ENCODE data around the gene ELOVL4. TPM values are rescaled to one million over a fixed set of nuclear protein-coding genes. Genes with fewer than 3 reads are reported as not detected.

Gene ELOVL4
- total and polyA plus RNA-seq, 4 experiments from 2014 or later, result 2.7 to 7.4 (median 4.3) TPM

DNA sequence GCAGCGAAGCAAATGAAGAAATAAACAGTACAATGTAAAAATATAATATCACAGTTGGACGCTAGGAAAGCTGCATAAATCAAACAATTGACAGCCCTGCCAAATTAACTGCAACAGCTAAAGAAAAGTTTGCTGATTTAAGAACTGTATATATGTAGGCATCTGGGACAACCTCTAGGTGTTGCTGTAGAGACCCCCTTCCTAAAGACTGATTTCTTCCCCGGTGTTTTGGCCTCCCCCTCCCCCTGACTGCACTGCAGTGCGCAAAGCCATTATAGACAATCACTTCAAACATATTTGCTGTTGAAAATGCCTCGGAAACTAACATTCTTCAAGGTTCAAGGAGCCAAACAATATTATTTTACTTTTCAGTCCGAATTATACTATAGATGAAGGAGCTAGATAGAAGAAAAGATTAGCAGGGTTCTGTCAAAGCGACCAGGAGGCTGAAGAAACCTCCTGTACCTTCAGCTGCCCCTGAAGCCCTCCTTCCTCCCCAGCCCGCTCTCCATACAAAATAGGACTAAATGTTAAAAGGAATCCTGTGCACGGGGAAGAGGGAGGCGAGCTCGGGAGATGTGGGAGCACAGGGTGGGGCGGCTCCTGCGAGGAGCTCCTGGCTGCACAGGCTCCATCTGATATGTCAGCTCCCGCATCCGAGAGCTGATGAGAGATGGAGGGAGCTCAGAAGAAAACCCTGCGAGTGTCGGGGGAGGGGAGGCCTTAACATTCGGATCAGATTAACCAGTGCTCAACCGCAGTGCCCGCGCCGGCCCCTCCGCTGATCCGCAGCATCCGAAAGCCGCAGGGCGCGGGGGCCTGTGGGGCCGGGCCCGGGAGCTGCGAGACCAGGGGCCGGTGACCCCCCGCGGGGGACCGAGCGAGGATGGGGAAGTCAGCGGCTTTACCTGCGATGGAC lies 822 bp downstream of the ELOVL4 start:
- POLR2A ChIA-PET (ENCODE audit: partially characterized antibody), result interaction anchor here (0.9 to 1.8 kb wide), 5 partner anchors 18 to 160 kb away, joined by 3 to 10 read pairs (median 6); partner anchors contain the start of gene BCKDHB
- Histone ChIP-seq H3K9me3 (ENCODE audit: control insufficient read depth in 1 of 2, low read length in 2 of 2) (no peaks in the 10 kb centered on the region), H3K27me3 (ENCODE audit: insufficient read depth, low read length) (peaks cover 12% of the 10 kb centered on the region), H3K4me1 (ENCODE audit: insufficient read depth, low read length) (peaks cover 36% of the 10 kb centered on the region), H3K4me3 (ENCODE audit: low read length in 2 of 2) (peak overlapping the region; percentile 27 to 57), H3K36me3 (ENCODE audit: insufficient read depth, low read length) (no peaks in the 10 kb centered on the region), H3K27ac (ENCODE audit: low read depth, low read length) (peak overlapping the region; percentile 35)
- Mint-ChIP-seq H3K36me3 (peaks cover 0 to 1% of the 10 kb centered on the region in 2 donors), H3K27me3 (peaks cover 18 to 25% of the 10 kb centered on the region in 2 donors), H3K9me3 (no peaks in the 10 kb centered on the region), H3K27ac (peak overlapping the region; percentile 11 to 93 (median 79)), H3K4me1 (peaks cover 19 to 43% (median 25%) of the 10 kb centered on the region in 4 donors), H3K4me3 (peak overlapping the region; percentile 85 to 95 (median 90))
- CTCF ChIA-PET (ENCODE audit: partially characterized antibody), result interaction anchor here (0.7 to 2.9 kb wide), 14 partner anchors 8 to 152 kb away, joined by 3 to 18 read pairs (median 4); partner anchors contain the start of gene TTK
- peak; percentile 26 to 47 (median 37) for DNase-seq
- intact Hi-C loops (cut with micrococcal nuclease), result loop anchor here (1.0 to 10.0 kb wide), 3 partner anchors 78 to 1807 kb away; partner anchors contain the start of gene HMGN3

- Histone ChIP-seq H3K4me3 (ENCODE audit: low read length in 2 of 2) (no peak overlapping the region), H3K36me3 (ENCODE audit: insufficient read depth, low read length) (no peaks in the 10 kb centered on the region), H3K27me3 (ENCODE audit: insufficient read depth, low read length) (peaks cover 12% of the 10 kb centered on the region), H3K27ac (ENCODE audit: low read depth, low read length) (no peak overlapping the region), H3K9me3 (ENCODE audit: control insufficient read depth in 1 of 2, low read length in 2 of 2) (no peaks in the 10 kb centered on the region), H3K4me1 (ENCODE audit: insufficient read depth, low read length) (peaks cover 21% of the 10 kb centered on the region)
- peak overlapping the region in 1 of 7 donors; percentile 10 for H3K27ac Mint-ChIP-seq
- H3K4me1 Mint-ChIP-seq, result peaks cover 14 to 33% (median 21%) of the 10 kb centered on the region in 4 donors
- H3K9me3 Mint-ChIP-seq, result no peaks in the 10 kb centered on the region
- DNase-seq, result no peak
- ChIA-PET CTCF (ENCODE audit: partially characterized antibody) (interaction anchor here (1.2 to 1.5 kb wide), 2 partner anchors 22 to 41 kb away, joined by 3 to 4 read pairs; no protein-coding TSS in a partner anchor), POLR2A (ENCODE audit: partially characterized antibody) (interaction anchor here (0.7 to 1.0 kb wide), 2 partner anchors 61 to 157 kb away, joined by 3 read pairs; no protein-coding TSS in a partner anchor)
- H3K36me3 Mint-ChIP-seq, result peaks cover 0 to 1% of the 10 kb centered on the region in 2 donors
- H3K4me3 Mint-ChIP-seq, result peak overlapping the region in 2 of 8 donors; percentile 21 to 42
- peaks cover 19 to 25% of the 10 kb centered on the region in 2 donors for H3K27me3 Mint-ChIP-seq
- intact Hi-C loops (cut with micrococcal nuclease), result loop anchor here (10.0 kb wide), 1 partner anchor 708 kb away; the partner anchor contains the start of gene HMGN3
These were observed 4.2 kb downstream of the ELOVL4 start for GRCh38 chr6:79943133-79943532.

- H3K27ac Mint-ChIP-seq, result no peak overlapping the region
- no peak for DNase-seq
- H3K27me3 Mint-ChIP-seq, result peaks cover 19% of the 10 kb centered on the region in 2 donors
- no peaks in the 10 kb centered on the region for H3K9me3 Mint-ChIP-seq
- peaks cover 0 to 1% of the 10 kb centered on the region in 2 donors for H3K36me3 Mint-ChIP-seq
- H3K4me3 Mint-ChIP-seq, result peak overlapping the region in 3 of 8 donors; percentile 1 to 35 (median 23)
- H3K4me1 Mint-ChIP-seq, result peaks cover 8 to 24% (median 17%) of the 10 kb centered on the region in 4 donors
- peaks cover 14% of the 10 kb centered on the region for H3K4me1 ChIP-seq (ENCODE audit: insufficient read depth, low read length)
- H3K27ac ChIP-seq (ENCODE audit: low read depth, low read length), result no peak overlapping the region
- no peaks in the 10 kb centered on the region for H3K9me3 ChIP-seq (ENCODE audit: control insufficient read depth in 1 of 2, low read length in 2 of 2)
- intact Hi-C loops (cut with micrococcal nuclease), result loop anchor here (10.0 kb wide), 1 partner anchor 707 kb away; the partner anchor contains the start of gene HMGN3
- ChIA-PET CTCF (ENCODE audit: partially characterized antibody) (no interaction called here), POLR2A (ENCODE audit: partially characterized antibody) (no interaction called here)
- peaks cover 12% of the 10 kb centered on the region for H3K27me3 ChIP-seq (ENCODE audit: insufficient read depth, low read length)
- no peak overlapping the region for H3K4me3 ChIP-seq (ENCODE audit: low read length in 2 of 2)
- no peaks in the 10 kb centered on the region for H3K36me3 ChIP-seq (ENCODE audit: insufficient read depth, low read length)
These were observed 5.7 kb downstream of the ELOVL4 start for GRCh38 chr6:79941489-79942151.

DNA sequence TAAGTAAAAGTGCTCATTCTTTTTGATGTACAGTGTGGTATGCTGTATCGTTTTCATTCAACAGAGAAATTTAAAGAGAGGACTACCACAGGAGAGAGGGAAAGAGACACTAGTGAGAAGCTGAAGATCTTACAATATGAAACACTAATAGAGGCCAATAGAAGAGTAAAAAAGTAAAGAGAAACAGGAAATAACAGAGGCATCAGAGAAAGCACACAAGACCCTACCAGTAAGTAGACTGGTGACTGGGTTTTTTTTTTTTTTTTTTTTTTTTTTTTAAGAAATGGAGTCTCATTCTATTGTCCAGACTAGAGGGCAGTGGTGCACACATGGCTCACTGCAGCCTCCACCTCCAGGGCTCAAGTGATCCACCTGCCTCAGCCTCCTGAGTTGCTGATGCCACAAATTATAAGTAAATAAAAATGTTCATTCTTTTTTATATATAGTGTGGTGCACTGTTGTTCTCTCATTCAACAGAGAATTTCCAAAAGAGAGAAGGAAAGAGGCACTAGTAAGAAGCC lies 18.8 kb downstream of the ELOVL4 start:
- Mint-ChIP-seq H3K27me3 (peaks cover 2 to 4% of the 10 kb centered on the region in 2 donors), H3K4me1 (peaks cover 3 to 11% (median 6%) of the 10 kb centered on the region in 4 donors), H3K36me3 (no peaks in the 10 kb centered on the region), H3K4me3 (peak overlapping the region in 2 of 8 donors; percentile 0 to 17), H3K27ac (no peak overlapping the region), H3K9me3 (no peaks in the 10 kb centered on the region)
- Histone ChIP-seq H3K9me3 (ENCODE audit: control insufficient read depth in 1 of 2, low read length in 2 of 2) (no peaks in the 10 kb centered on the region), H3K27ac (ENCODE audit: low read depth, low read length) (no peak overlapping the region), H3K4me3 (ENCODE audit: low read length in 2 of 2) (no peak overlapping the region), H3K4me1 (ENCODE audit: insufficient read depth, low read length) (no peaks in the 10 kb centered on the region), H3K36me3 (ENCODE audit: insufficient read depth, low read length) (no peaks in the 10 kb centered on the region), H3K27me3 (ENCODE audit: insufficient read depth, low read length) (no peaks in the 10 kb centered on the region)
- DNase-seq, result no peak
- intact Hi-C loops (cut with micrococcal nuclease), result no loop called here
- ChIA-PET POLR2A (ENCODE audit: partially characterized antibody) (interaction anchor here (1.2 kb wide), 1 partner anchor 53 kb away, joined by 3 read pairs; no protein-coding TSS in a partner anchor), CTCF (ENCODE audit: partially characterized antibody) (no interaction called here)

GRCh38 chr6:79927758-79928157 lies 19.6 kb downstream of the ELOVL4 start:
- H3K4me3 Mint-ChIP-seq, result no peak overlapping the region
- no peak overlapping the region for H3K4me3 ChIP-seq (ENCODE audit: low read length in 2 of 2)

GRCh38 chr6:79923270-79923669 lies 24.1 kb downstream of the ELOVL4 start:
- CTCF ChIA-PET (ENCODE audit: partially characterized antibody), result no interaction called here
- H3K9me3 Mint-ChIP-seq, result no peaks in the 10 kb centered on the region
- Histone ChIP-seq H3K27ac (ENCODE audit: low read depth, low read length) (no peak overlapping the region), H3K36me3 (ENCODE audit: insufficient read depth, low read length) (no peaks in the 10 kb centered on the region), H3K27me3 (ENCODE audit: insufficient read depth, low read length) (no peaks in the 10 kb centered on the region), H3K9me3 (ENCODE audit: control insufficient read depth in 1 of 2, low read length in 2 of 2) (no peaks in the 10 kb centered on the region), H3K4me3 (ENCODE audit: low read length in 2 of 2) (no peak overlapping the region), H3K4me1 (ENCODE audit: insufficient read depth, low read length) (no peaks in the 10 kb centered on the region)
- H3K4me3 Mint-ChIP-seq, result no peak overlapping the region
- POLR2A ChIA-PET (ENCODE audit: partially characterized antibody), result no interaction called here
- H3K36me3 Mint-ChIP-seq, result peaks cover 3 to 4% of the 10 kb centered on the region in 2 donors
- no peak for DNase-seq
- no peak overlapping the region for H3K27ac Mint-ChIP-seq
- H3K4me1 Mint-ChIP-seq, result peaks cover 1 to 3% (median 3%) of the 10 kb centered on the region in 4 donors
- H3K27me3 Mint-ChIP-seq, result peaks cover 0 to 2% of the 10 kb centered on the region in 2 donors
- intact Hi-C loops (cut with micrococcal nuclease), result no loop called here

More at GRCh38 chr6:79927758-79928157, 19.6 kb downstream of the ELOVL4 start:
- POLR2A ChIA-PET (ENCODE audit: partially characterized antibody), result no interaction called here
- CTCF ChIA-PET (ENCODE audit: partially characterized antibody), result no interaction called here
- no peaks in the 10 kb centered on the region for H3K36me3 Mint-ChIP-seq
- Histone ChIP-seq H3K27me3 (ENCODE audit: insufficient read depth, low read length) (no peaks in the 10 kb centered on the region), H3K9me3 (ENCODE audit: control insufficient read depth in 1 of 2, low read length in 2 of 2) (no peaks in the 10 kb centered on the region), H3K36me3 (ENCODE audit: insufficient read depth, low read length) (no peaks in the 10 kb centered on the region), H3K27ac (ENCODE audit: low read depth, low read length) (no peak overlapping the region), H3K4me1 (ENCODE audit: insufficient read depth, low read length) (no peaks in the 10 kb centered on the region)
- DNase-seq, result no peak
- intact Hi-C loops (cut with micrococcal nuclease), result no loop called here
- H3K9me3 Mint-ChIP-seq, result no peaks in the 10 kb centered on the region
- H3K4me1 Mint-ChIP-seq, result peaks cover 3 to 10% (median 6%) of the 10 kb centered on the region in 4 donors
- no peak overlapping the region for H3K27ac Mint-ChIP-seq
- no peaks in the 10 kb centered on the region for H3K27me3 Mint-ChIP-seq

Measured in CD4-positive, alpha-beta memory T cell (primary cell).